Panc1 (cell line): Measurements from ENCODE around the gene C11orf52.

Source experiments
- POLR2AphosphoS5 ChIP-seq: IDR thresholded peaks from 2 replicates; pipeline ENCODE4 v1.6.1; 2012; ENCODE audit warnings: mild to moderate bottlenecking, low read depth, low read length, moderate library complexity
- TF ChIP-seq, protein P1 (sequence below): fragments of 450-650 bp; IDR thresholded peaks from 2 replicates; pipeline ENCODE4 v1.5.1; 2017; ENCODE audit warnings: mild to moderate bottlenecking

GRCh38 chr11:111911563-111912401 lies 6.9 kb upstream of the C11orf52 start, which contains the start of gene CRYAB:
- TF ChIP-seq, protein P1, sequence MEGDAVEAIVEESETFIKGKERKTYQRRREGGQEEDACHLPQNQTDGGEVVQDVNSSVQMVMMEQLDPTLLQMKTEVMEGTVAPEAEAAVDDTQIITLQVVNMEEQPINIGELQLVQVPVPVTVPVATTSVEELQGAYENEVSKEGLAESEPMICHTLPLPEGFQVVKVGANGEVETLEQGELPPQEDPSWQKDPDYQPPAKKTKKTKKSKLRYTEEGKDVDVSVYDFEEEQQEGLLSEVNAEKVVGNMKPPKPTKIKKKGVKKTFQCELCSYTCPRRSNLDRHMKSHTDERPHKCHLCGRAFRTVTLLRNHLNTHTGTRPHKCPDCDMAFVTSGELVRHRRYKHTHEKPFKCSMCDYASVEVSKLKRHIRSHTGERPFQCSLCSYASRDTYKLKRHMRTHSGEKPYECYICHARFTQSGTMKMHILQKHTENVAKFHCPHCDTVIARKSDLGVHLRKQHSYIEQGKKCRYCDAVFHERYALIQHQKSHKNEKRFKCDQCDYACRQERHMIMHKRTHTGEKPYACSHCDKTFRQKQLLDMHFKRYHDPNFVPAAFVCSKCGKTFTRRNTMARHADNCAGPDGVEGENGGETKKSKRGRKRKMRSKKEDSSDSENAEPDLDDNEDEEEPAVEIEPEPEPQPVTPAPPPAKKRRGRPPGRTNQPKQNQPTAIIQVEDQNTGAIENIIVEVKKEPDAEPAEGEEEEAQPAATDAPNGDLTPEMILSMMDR, result no peak
- TF ChIP-seq POLR2AphosphoS5, result no peak
